ENCODE results near the gene CLDN1. TPM values are rescaled to one million over a fixed set of nuclear protein-coding genes. Genes with fewer than 3 reads are reported as not detected.

Gene CLDN1
- total and polyA plus RNA-seq, 2 of the 4 experiments (the other 2 are of a cell fraction) = 4.7 to 7.3 TPM

DNA sequence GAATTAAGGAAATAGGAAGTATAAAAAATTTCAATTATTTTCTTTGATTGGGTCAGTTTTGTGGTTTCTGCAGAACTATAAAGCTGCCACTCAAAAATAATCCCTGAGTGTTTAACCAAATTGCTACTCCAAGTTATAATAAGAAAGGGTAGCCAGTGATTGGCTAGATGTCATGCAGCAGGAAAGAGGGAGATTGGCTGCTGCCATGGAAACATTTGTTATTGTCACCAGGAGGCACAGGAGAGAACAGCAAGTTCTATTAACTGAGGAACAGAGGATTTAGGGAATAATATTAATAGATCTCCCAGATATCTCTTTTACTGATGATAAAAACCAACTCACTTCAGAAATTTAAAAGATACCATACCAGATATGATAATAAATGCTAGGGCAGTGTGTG is 42.6 kb downstream of the CLDN1 start:
- Histone ChIP-seq H3K23ac (ENCODE audit: low read depth, low read length) (no peak overlapping the region), H3K9ac (ENCODE audit: low read depth, low read length) (no peak overlapping the region), H2AFZ (replicated peaks; ENCODE audit: low read length, poor library complexity) (no peak overlapping the region), H3K36me3 (ENCODE audit: control insufficient read depth, insufficient read depth, low read length) (no peaks in the 10 kb centered on the region), H3K4ac (ENCODE audit: low read depth, low read length) (no peak overlapping the region), H3K9me3 (ENCODE audit: control insufficient read depth, insufficient read depth, low read length) (no peaks in the 10 kb centered on the region), H4K5ac (ENCODE audit: low read depth, low read length) (no peak overlapping the region), H2BK120ac (ENCODE audit: low read depth, low read length) (no peak overlapping the region), H3K14ac (replicated peaks; ENCODE audit: low read depth, low read length) (no peak overlapping the region), H4K91ac (ENCODE audit: insufficient read depth, low read depth, low read length) (no peak overlapping the region), H3K18ac (ENCODE audit: low read depth, low read length) (no peak overlapping the region), H2AK9ac (replicated peaks; ENCODE audit: low read depth, low read length, poor library complexity) (no peak overlapping the region), H2BK5ac (ENCODE audit: low read depth, low read length, poor library complexity, severe bottlenecking) (no peak overlapping the region), H4K20me1 (ENCODE audit: insufficient read depth, low read length) (no peaks in the 10 kb centered on the region), H2AK5ac (ENCODE audit: low read depth, low read length) (no peak overlapping the region), H3K56ac (ENCODE audit: extremely low read depth, insufficient read depth, low read length) (no peak overlapping the region), H3K79me1 (ENCODE audit: low read depth in 1 of 2, low read length in 2 of 2) (no peaks in the 10 kb centered on the region), H3K9me1 (ENCODE audit: insufficient read depth, low read length) (no peaks in the 10 kb centered on the region; the same call in 1 of the 2 replicates), H3K4me1 (ENCODE audit: control insufficient read depth, insufficient read depth, low read length) (no peaks in the 10 kb centered on the region), H3K4me3 (ENCODE audit: insufficient read depth, low read depth, low read length) (no peak overlapping the region), H3K27me3 (ENCODE audit: control insufficient read depth, insufficient read depth, low read length) (no peaks in the 10 kb centered on the region), H2BK15ac (ENCODE audit: low read depth, low read length) (no peak overlapping the region), H4K8ac (ENCODE audit: low read depth in 2 of 2, low read length in 2 of 2) (no peak overlapping the region), H3K27ac (ENCODE audit: insufficient read depth, low read length) (no peak overlapping the region), H2BK20ac (ENCODE audit: low read depth, low read length) (no peak overlapping the region), H3K4me2 (ENCODE audit: low read depth, low read length) (no peak overlapping the region)
- ChIA-PET CTCF (interaction anchor here (0.9 to 1.2 kb wide), 2 partner anchors 15 to 163 kb away, joined by 3 read pairs; no protein-coding TSS in a partner anchor), POLR2A (ENCODE audit: unreplicated experiment) (no interaction called here)
- in situ Hi-C loops (cut with MboI; ENCODE audit: low sequenced_read_pairs) (no loop called here), intact Hi-C loops (cut with micrococcal nuclease) (no loop called here), dilution Hi-C loops (cut with HindIII; ENCODE audit: low sequenced_read_pairs, unreplicated experiment) (no loop called here)
- TF ChIP-seq CEBPB (IDR thresholded peaks at IDR 0.05; ENCODE audit: low read depth, low read length) (no peak), RFX5 (IDR thresholded peaks at IDR 0.05; ENCODE audit: low read depth, low read length) (no peak), MAZ (IDR thresholded peaks at IDR 0.05; ENCODE audit: borderline replicate concordance, low read depth, low read length) (no peak), BHLHE40 (IDR thresholded peaks at IDR 0.05; ENCODE audit: low read depth, low read length) (no peak), NFE2L2 (IDR thresholded peaks at IDR 0.05; ENCODE audit: low read depth, low read length) (no peak), SMC3 (IDR thresholded peaks at IDR 0.05; ENCODE audit: low read depth, low read length) (no peak), MXI1 (IDR thresholded peaks at IDR 0.05; ENCODE audit: borderline replicate concordance, low read depth, low read length) (no peak), MAFK (IDR thresholded peaks at IDR 0.05; ENCODE audit: low read depth, low read length) (no peak), RCOR1 (IDR thresholded peaks at IDR 0.05; ENCODE audit: insufficient replicate concordance, low read length) (no peak), POLR2A (IDR thresholded peaks at IDR 0.05; ENCODE audit: low read depth, low read length) (no peak), CHD1 (IDR thresholded peaks at IDR 0.05; ENCODE audit: low read depth, low read length) (no peak), FOS (IDR thresholded peaks at IDR 0.05; ENCODE audit: low read depth, low read length) (no peak), RAD21 (IDR thresholded peaks at IDR 0.05; ENCODE audit: low read length) (no peak)
- TF ChIP-seq, protein P1, sequence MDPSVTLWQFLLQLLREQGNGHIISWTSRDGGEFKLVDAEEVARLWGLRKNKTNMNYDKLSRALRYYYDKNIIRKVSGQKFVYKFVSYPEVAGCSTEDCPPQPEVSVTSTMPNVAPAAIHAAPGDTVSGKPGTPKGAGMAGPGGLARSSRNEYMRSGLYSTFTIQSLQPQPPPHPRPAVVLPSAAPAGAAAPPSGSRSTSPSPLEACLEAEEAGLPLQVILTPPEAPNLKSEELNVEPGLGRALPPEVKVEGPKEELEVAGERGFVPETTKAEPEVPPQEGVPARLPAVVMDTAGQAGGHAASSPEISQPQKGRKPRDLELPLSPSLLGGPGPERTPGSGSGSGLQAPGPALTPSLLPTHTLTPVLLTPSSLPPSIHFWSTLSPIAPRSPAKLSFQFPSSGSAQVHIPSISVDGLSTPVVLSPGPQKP (IDR thresholded peaks at IDR 0.05; ENCODE audit: borderline replicate concordance, low read depth, low read length) = no peak
- TF ChIP-seq, protein P2, sequence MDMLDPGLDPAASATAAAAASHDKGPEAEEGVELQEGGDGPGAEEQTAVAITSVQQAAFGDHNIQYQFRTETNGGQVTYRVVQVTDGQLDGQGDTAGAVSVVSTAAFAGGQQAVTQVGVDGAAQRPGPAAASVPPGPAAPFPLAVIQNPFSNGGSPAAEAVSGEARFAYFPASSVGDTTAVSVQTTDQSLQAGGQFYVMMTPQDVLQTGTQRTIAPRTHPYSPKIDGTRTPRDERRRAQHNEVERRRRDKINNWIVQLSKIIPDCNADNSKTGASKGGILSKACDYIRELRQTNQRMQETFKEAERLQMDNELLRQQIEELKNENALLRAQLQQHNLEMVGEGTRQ (IDR thresholded peaks at IDR 0.05; ENCODE audit: low read depth, low read length) = no peak
- TF ChIP-seq, protein P3, sequence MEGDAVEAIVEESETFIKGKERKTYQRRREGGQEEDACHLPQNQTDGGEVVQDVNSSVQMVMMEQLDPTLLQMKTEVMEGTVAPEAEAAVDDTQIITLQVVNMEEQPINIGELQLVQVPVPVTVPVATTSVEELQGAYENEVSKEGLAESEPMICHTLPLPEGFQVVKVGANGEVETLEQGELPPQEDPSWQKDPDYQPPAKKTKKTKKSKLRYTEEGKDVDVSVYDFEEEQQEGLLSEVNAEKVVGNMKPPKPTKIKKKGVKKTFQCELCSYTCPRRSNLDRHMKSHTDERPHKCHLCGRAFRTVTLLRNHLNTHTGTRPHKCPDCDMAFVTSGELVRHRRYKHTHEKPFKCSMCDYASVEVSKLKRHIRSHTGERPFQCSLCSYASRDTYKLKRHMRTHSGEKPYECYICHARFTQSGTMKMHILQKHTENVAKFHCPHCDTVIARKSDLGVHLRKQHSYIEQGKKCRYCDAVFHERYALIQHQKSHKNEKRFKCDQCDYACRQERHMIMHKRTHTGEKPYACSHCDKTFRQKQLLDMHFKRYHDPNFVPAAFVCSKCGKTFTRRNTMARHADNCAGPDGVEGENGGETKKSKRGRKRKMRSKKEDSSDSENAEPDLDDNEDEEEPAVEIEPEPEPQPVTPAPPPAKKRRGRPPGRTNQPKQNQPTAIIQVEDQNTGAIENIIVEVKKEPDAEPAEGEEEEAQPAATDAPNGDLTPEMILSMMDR (conservative IDR thresholded peaks at IDR 0.05; ENCODE audit: low read depth, low read length) = no peak
- DNase-seq = no peak
- no peak for ATAC-seq (ENCODE audit: low read depth)
- BruUV-seq (replicated peaks) = no TSS peak

Data from IMR-90 (cell line).